ENCODE measurements around the gene HCN4.

The HCN4 gene

DNA sequence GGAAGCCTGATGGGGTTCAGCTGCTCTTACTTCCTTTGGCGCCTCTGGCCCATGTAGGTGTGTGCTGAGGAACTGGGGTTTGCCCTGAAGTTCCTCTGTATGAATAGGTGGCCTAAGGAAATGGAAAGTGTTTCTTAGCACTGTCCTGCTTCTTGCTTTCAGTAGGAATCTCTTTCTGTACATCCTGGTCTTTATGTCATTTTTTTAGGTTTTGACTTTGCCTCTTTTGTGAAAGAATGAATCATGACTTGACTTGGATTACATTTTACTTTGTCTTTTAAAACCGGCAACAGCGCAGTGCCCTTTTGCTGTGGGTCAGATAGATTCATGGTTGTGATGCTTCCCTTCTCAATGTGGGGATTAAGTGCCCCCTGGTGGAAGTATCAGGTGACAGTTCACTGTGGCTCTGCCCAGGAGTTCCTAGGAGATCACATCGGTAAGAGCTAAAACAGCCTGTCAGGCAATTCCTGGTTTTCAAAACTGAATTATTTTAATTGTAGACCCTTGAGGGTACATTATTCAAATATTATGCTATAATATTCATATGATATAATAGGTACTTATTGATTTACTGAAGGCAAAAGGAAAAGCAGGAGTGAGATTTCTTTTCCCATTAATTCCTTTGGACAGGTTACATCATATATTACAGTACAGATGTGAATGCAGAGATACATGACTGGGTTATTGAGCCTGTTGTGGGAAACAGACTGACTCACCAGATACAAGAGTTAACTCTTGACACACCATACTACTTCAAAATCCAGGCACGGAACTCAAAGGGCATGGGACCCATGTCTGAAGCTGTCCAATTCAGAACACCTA, 95.4 kb downstream of the HCN4 start:
- DNase-seq (ENCODE audit: extremely low read depth, low read depth), result peak; percentile 38
- TF ChIP-seq, protein P1, sequence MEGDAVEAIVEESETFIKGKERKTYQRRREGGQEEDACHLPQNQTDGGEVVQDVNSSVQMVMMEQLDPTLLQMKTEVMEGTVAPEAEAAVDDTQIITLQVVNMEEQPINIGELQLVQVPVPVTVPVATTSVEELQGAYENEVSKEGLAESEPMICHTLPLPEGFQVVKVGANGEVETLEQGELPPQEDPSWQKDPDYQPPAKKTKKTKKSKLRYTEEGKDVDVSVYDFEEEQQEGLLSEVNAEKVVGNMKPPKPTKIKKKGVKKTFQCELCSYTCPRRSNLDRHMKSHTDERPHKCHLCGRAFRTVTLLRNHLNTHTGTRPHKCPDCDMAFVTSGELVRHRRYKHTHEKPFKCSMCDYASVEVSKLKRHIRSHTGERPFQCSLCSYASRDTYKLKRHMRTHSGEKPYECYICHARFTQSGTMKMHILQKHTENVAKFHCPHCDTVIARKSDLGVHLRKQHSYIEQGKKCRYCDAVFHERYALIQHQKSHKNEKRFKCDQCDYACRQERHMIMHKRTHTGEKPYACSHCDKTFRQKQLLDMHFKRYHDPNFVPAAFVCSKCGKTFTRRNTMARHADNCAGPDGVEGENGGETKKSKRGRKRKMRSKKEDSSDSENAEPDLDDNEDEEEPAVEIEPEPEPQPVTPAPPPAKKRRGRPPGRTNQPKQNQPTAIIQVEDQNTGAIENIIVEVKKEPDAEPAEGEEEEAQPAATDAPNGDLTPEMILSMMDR (IDR thresholded peaks at IDR 0.05; ENCODE audit: low read depth, low read length), result peak; percentile 82

DNA sequence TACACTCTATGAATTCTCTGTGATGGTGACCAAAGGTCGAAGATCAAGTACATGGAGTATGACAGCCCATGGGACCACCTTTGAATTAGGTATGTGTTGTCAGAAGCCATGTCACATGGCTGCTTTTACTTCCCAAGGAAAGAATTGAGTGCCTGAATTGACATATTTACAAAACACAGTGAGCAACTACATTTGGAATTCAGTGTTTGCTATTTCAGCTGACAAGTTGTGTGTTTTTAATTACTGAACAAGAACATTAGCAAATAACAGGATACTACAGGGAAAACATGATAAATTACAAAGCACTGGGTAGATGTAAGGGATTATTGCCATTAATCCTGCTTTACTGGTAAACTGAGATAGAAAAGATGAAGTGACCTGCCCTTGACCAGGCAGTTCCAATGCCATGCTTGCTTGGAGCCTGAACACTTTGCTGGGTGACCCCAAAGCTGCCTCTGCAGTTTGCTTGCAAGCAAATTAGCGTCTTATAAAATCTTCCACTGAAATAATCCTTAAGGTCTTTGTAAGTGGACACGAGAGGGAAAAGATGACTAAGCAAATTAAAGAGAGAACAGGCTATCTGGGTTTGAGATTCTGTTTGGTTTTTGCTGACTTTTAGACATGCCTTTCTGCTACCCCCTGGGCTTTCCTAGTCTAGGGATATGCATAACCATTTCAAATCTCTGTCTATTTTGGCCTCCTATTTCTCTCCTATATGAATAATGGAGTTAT, 98.2 kb downstream of the HCN4 start:
- DNase-seq (ENCODE audit: extremely low read depth, low read depth), result no peak
- TF ChIP-seq, protein P1 (IDR thresholded peaks at IDR 0.05; ENCODE audit: low read depth, low read length), result no peak

All from AG09319 (cell line).